A172 (cell line): ENCODE data around the gene MRPL57. TPM values are rescaled to one million over a fixed set of nuclear protein-coding genes. Genes with fewer than 3 reads are reported as not detected.
"Not testable (repeated sequence)": the region's sequence is repeated elsewhere in the genome, so short reads cannot be mapped to it uniquely, and the experiment has no call there.

Source experiments
- DNase-seq: peaks from one replicate; pipeline ENCODE4 v3.0.0-alpha.2; 2015; ENCODE audit warnings: low spot score
- total RNA-seq: library from RNA; depleted of rRNA; stranded (reverse); fragments of >200 nt; shearing (Covaris generic); gene quantifications from 2 replicates; pipeline ENCODE4 v1.2.3, GENCODE V29; 2014; rRNA removed

The MRPL57 gene
- total RNA-seq, 1 experiment from 2014 or later = 22.0 TPM

DNA sequence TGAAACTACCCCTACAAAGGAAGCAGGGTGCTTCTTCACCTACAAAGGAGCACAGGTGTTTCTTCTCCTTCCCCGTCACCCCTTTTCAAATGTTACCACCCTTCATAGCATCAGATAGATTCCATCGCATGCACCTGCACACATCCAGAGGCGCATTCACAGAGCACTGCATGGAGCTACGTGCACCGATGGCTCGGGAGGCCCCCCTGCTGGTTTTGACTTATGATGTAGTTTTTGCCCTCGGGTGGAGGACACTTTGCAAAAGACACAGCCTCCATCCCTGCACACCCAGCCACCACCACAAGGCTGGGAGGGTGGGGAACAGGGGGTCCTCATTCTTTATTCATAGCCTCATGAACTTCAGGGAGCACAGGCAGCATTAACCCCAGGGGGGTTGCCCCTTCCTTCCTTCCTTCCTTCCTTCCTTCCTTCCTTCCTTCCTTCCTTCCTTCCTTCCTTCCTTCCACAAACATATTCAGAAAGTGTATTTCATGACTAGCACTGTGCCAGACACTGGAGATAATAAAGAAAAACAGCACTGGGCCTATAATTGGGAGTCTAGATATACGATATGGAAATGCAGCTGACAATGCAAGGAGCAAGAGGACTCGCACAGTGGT is 21.3 kb downstream of the MRPL57 start:
- DNase-seq = not testable (repeated sequence)

DNA sequence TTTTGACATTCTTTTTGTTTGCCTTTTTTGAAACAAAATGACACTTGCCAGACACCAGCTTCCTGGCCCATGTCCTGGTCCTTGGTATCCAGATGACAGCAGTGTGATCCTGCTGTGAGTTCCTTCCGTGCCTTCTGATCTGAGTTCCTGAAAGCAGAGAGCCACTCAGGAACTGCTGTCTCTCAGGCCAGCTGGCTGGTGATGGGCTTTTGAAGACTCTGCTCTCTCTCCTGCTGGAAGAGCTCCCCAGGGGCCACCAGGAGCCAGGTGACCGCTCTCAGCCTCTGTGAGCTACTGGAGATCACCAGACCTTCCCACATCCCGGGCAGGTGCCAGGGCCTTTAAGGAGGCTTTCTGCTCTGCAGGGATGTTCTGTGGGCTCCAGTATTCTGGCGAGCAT is 21.9 kb downstream of the MRPL57 start:
- not testable (repeated sequence) for DNase-seq

DNA sequence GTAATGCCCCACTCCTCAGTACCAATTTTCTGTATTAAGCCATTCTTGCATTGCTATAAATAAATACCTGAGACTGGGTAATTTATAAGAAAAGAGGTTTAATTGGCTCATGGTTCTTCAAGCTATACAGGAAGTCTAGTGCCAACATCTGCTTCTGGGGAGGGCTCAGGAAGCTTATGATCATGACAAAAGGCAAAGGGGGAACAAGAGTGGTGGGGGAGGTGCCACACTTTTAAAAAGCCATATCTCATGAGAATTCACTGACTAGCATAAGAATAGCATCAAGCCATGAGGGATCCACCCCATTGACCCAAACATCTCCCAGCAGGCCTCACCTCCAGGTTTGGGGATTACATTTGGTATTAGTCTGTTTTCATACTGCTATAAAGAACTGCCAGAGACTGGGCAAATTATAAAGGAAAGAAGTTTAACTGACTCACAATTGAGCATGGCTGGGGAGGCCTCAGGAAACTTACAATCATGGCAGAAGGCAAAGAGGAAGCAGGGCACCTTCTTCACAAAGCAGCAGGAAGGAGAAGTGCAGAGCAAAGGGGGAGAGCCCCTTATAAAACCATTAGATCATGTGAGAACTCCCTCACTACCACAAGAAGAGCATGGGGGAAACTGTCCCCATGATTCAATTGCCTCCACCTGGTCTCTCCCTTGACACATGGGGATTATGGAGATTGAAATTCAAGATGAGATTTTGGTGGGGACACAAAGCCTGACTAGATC is 25.2 kb downstream of the MRPL57 start:
- DNase-seq = not testable (repeated sequence)

DNA sequence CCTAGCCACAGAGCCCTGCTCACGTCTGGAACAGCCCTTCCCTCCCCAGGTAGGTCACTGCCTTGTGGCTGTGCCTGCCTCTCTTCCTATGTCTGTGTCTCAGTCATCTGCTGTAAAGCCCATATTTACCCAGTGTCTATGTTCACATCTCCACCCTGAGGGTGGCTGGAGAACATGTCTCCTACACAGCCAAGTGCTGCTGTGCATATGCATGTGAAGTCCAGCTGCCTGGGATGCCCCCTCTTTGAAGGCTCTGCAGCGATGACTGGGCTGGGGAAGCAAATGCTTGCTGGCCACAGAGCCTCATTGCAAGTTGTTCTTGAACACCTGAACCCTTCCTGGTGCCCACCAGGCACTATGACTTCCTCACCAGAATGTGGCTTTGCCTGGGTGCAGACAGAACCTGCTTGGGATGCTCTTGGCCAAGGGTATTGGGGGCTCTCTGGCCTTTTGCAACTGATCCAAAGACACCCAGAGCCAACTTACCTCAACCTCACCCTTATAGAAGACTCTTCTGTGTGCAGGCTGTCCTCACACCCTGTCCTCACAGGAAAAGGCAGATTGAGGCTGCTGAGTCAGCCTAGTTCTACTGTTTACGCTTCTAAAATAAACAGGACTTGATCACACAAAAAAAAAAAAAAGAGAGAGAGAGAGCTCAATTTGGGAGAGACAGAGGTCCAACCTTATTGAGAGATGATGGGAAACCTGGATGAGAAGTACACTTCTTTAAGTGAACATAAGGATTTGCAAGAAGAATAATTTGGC is 26.5 kb downstream of the MRPL57 start:
- DNase-seq = no peak

DNA sequence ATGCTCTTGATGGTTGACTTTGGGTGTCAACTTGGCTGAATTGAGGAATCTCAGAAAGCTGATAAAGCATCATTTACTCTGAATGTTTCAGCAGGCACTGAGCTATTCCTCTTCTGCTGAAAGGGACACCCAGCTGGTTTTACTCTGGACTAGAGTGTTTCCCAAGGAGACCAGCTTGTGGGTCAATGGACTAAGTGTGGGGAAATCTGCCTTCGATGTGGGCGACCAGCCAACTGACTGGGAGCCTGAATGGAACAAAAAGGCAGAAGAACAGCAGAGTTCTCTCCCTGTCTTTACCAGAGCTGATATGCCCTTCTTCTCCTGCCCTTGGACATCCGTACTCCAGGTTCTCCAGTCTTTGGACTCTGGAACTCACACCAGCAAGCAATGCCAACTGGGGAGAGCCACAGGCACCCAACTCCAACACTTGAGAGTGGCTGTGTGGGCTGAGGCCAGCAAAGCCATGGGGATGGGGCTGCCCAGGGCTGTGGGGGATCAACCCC is 32.2 kb downstream of the MRPL57 start:
- no peak for DNase-seq

DNA sequence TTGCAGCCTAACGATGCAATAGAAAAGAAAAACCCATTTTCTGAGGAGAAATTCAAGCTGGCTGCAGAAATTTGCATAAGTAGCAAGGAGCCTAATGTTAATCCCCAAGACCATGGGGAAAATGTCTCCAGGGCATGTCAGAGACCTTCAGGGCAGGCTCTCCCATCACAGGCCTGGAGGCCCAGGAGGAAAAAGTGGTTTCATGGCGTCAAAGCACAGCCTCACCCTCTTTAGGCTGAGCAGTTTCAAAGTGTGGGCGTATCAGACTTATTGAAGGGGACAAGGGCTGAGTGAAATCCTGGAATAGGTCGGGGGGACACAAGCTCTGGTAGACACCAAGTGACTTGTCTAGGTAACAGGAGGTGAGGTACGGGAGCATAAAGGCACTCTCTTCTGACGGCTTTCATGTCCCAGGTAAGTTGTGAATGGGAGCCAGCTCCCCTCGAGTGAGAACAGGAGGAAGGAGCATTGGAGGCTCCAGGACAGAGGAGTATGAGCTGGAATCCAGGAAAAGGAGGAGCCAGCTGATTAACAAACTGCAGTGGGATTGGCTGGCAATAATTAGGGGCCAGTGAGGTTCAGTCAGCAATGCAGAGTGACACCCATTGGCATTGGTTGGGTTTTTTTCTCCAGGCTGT is 35.8 kb downstream of the MRPL57 start:
- no peak for DNase-seq

DNA sequence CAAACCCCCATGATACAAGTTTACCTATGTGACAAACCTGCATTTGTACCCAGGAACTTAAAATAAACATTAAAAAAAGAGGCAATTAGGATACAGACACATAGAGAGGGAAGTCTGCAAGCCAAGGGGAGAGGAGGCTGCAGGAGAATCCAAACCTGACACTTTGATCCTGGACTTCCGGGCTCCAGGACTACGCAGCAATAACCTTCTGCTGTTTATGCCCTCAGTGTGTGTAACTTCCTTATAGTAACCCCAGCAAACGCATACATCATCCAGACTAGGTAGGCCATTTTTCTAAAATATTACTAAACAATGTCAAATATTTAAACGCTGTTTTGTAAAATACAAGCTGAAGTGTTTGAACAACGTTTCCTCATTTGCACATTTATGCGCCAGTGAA is 39.0 kb downstream of the MRPL57 start:
- not testable (repeated sequence) for DNase-seq

DNA sequence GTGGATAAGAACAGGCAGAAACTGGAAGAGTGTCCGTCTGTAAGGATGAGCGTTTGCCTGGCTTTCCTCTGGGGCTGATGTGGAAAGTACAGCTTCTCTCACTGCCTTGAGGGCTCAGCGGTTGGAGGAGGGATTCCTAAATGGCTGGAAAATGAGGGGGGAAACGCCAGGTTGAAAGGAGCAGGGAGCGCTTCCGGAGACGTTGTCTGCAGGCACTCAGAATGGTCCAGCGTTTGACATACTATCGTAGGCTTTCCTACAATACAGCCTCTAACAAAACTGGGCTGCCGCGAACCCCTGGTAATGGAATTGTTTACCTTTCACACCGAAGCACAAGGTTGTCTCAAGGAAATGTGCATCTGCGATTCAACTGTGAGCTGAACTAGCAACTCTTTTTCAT is 39.9 kb downstream of the MRPL57 start:
- no peak for DNase-seq

DNA sequence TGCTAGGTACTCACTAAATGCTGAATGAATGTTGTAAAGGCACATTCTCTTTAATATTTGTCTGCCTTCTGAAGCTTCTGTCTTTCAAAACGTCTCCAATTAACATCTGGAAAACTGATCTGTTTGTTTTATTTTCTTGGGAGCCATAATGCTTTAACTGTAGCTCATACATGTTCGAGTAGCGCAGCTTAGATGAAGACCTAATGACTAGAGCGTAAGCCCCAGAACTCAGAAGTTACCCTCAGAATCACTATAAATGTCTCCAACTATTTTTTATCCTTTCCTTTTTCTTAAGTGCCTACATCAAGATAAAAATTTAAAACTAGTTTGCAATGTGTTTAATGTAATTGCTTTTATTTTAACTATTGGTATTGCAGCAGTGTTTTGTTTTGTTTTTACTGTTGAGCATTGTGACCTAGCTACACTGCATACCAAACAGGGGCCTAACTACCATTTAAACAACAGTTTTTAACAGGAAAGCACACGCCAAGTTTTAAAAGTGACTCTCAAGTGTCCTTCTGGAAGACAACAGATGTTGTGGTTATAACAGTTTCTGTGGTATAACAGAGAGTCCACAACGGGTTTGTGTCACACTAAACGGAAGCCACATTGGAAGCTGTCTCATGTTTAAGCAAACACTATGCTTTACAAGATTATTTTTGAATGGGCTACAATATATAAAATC is 42.0 kb downstream of the MRPL57 start:
- DNase-seq = no peak

DNA sequence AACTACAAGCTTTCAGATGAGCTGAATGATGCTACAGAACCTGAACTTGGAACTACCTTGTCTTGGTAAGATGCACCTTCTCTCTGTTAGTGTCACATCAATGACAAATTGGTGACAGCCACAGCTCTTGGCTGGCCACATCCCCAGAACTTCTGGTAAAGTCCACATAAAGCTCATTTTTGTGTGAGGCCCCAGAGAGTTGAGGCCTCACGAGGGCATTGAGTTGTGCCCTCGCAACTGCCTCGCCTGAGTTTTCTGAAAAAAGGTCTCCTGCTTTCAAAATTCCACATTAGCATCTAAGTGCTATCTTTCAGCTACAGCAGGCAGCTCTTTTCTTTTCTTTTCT is 42.6 kb downstream of the MRPL57 start:
- no peak for DNase-seq

DNA sequence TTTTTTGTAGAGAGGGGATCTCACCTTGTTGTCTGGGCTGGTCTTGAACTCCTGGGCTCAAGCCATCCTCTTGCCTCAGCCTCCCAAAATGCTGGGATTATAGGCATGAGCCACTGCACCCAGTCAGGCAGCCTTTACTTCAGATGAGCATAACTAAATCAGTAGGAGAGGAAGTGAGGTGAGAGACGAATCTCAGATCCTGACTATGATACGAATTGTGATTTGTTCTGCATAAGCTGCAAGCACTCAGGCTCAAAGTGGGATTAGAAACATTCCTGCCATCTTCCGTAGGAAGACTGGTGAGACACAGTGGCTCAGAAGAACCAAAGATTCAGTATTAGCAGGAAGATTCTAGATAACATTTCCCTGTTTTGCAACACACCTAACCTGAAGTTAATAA is 43.3 kb downstream of the MRPL57 start:
- DNase-seq = not testable (repeated sequence)

DNA sequence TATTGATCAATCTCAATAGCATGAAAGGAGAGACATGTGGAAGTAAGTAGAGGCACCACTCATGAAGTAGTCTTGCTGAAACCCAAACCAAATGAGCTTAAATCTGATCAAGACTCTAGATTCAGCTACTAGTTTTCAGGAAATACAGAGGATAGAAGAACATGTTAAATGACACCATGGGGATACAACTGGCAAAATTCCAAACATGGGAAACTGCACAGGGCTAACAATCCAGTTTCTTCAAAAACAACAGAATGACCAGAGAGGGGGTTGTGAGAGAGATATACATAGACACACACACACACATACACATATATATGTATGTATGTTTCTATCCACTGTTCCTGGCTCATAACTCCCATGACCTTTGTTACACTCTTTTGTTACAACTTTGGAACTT is 44.8 kb downstream of the MRPL57 start:
- no peak for DNase-seq

DNA sequence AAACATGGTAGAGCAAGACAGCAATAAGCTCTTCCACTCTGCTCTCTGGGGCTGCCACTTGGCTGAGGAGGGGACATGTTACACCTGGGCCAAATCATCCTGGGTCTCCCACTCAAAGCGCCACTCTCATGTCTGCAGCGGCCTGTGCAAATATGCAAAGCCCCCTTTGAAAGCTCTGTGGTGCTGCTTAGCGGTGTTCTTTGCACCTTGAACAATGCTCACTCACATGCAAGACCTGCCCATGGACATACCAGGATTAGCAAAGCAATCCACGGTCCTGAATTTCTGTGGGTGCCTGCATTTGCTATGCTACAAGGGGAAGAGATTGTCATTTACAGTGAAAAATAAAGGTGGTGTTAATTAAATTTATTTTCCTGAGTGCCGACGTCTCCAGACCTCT is 48.6 kb downstream of the MRPL57 start:
- DNase-seq = no peak

DNA sequence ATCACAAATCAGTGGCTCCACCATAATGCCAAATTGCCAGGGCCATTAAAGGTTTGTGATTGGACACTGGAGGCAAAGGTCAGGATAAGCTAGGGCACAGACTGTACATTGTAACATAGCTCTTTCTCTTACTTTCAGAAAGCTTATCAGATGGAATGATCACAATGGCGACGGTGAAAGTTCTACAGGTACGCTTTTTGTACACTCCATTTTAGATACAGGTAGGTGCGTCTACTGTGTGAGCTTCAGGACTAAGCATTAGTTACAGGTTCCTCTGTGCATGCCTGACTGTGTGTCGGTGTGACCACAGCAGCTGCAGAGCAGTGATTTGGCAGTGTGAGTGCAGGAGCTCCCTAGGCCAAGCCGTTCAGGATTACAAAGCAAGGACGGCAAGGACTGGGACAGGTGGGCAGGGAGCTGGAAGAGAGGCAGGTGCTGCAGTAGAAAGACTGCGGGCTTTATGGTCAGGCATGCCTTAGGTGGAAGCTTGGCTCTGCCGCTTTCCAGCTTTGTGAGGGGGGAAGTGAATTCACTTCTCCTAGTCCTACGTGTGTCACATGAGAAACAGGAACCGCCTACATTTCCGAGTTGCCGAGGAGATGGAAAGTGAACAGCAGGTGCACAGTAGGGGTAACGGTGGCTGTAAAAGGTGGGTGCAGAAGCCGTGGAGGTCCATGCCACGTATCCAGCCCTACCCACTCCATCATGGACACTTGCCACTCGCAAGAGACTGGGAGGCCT is 49.6 kb downstream of the MRPL57 start:
- DNase-seq = no peak

DNA sequence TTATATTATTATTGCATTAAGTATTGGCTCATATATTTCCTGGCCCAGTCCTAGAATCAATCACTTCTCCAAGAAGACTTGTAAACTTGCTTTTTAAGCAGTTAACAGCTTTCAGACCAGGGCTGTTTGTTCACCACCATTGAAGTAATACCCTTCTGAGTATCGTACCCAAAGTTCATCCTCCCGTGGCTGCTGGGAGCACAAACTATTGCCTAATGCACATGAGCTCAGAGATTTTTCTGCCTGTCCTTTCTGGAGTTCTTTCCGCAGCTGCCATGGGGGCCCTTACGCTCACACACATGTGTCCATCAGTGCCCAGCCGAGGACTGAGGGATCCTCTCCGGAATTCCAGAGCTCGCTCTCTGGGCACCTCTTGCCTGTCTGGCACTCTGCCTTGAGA is 51.5 kb downstream of the MRPL57 start:
- no peak for DNase-seq

Other genes starting within 250 kb of the MRPL57 start
- 12.1 and 13.5 TPM in 2 replicates for gene LATS2, start 115.1 kb upstream of the MRPL57 start, total RNA-seq
- 82.3 and 133 TPM in 2 replicates for gene SAP18, start 36.5 kb upstream of the MRPL57 start, total RNA-seq
- 24.4 and 28.6 TPM in 2 replicates for gene SKA3, start 106 bp upstream of the MRPL57 start, total RNA-seq